Natural killer cell (primary cell): ENCODE results near the gene SEMA7A. TPM values are rescaled to one million over a fixed set of nuclear protein-coding genes. Genes with fewer than 3 reads are reported as not detected.
A peak's percentile ranks its signal among the peaks of the same experiment; 100 is the strongest.

ENCODE experiments used
- ATAC-seq, 3 donors: fragments of 150-1000 bp in 2 of 3; fragments of 200-7000 bp in 1 of 3; cut with Tn5 transposase; 1 replicate in 1 of 3; 2 replicates in 2 of 3; pipeline ENCODE4 v1.10.0; 2021; ENCODE audit warnings: mild to moderate bottlenecking in 2 of 3, moderate library complexity in 2 of 3
- DNase-seq, 2 donors: peaks; one replicate each; pipeline versions ENCODE4 v3.0.0 to v3.0.0-alpha.2; 2013 to 2021; ENCODE audit warnings: mixed read lengths in 1 of 2
- H3K27ac ChIP-seq: one replicate; pipeline ENCODE4 v1.5.1; 2013; ENCODE audit warnings: mild to moderate bottlenecking, low read length
- H3K27me3 ChIP-seq: one replicate; pipeline ENCODE4 v1.6.1; 2013; ENCODE audit warnings: low read length; ENCODE audit not compliant: control insufficient read depth, insufficient read depth
- H3K36me3 ChIP-seq: one replicate; pipeline ENCODE4 v1.6.1; 2013; ENCODE audit warnings: low read length; ENCODE audit not compliant: control insufficient read depth, insufficient read depth
- H3K4me1 ChIP-seq: one replicate; pipeline ENCODE4 v1.6.1; 2013; ENCODE audit warnings: low read length; ENCODE audit not compliant: control insufficient read depth, insufficient read depth
- H3K4me3 ChIP-seq: one replicate; pipeline ENCODE4 v1.5.1; 2013; ENCODE audit warnings: low read length
- H3K9me3 ChIP-seq: one replicate; pipeline ENCODE4 v1.6.1; 2013; ENCODE audit warnings: low read length; ENCODE audit not compliant: control insufficient read depth, insufficient read depth
- H3K27ac Mint-ChIP-seq, 2 donors: one replicate each; pipeline ENCODE4 v1.8.0; 2022; ENCODE audit warnings: mild to moderate bottlenecking in 2 of 2, mixed read lengths in 2 of 2, moderate library complexity in 1 of 2
- H3K27me3 Mint-ChIP-seq, 2 donors: one replicate each; pipeline ENCODE4 v1.8.0; 2022; ENCODE audit warnings: low read depth in 2 of 2, mixed read lengths in 2 of 2
- H3K36me3 Mint-ChIP-seq: one replicate; pipeline ENCODE4 v1.8.0; 2022; ENCODE audit warnings: mixed read lengths
- H3K4me1 Mint-ChIP-seq, 2 donors: one replicate each; pipeline ENCODE4 v1.8.0; 2022; ENCODE audit warnings: mixed read lengths in 2 of 2
- H3K4me3 Mint-ChIP-seq: one replicate; pipeline ENCODE4 v1.8.0; 2022; ENCODE audit warnings: mild to moderate bottlenecking, moderate library complexity, mixed read lengths
- H3K9me3 Mint-ChIP-seq, 2 donors: one replicate each; pipeline ENCODE4 v1.8.0; 2022; ENCODE audit warnings: mixed read lengths in 2 of 2
- CTCF ChIP-seq: fragments of 200-600 bp; IDR thresholded peaks from one replicate; pipeline ENCODE4 v1.8.0; 2022; ENCODE audit warnings: antibody characterized with exemption
- WGBS: methylation state at CpG from one replicate; pipeline ENCODE4 v1.1.7; 2013; ENCODE audit warnings: missing lambda C conversion rate; ENCODE audit not compliant: insufficient coverage; 5-methylcytosine and 5-hydroxymethylcytosine counted together
- intact Hi-C: fragments of 100-400 bp; cut with micrococcal nuclease; formaldehyde crosslinking; loops from one replicate; pipeline ENCODE4 v1.14.2; 2022
- total RNA-seq, 4 donors: library from RNA; stranded (reverse); fragments of 120-200 nt in 1 of 4; gene quantifications; one replicate each; pipeline versions ENCODE4 v1.2.3 to v1.2.4, GENCODE V29; 2013 to 2022

SEMA7A gene
- total RNA-seq, 3 donors from 2014 or later (not counting 1 experiment from before 2014, with no cell fraction given): 4.7 to 46.2 (median 9.0) TPM

DNA sequence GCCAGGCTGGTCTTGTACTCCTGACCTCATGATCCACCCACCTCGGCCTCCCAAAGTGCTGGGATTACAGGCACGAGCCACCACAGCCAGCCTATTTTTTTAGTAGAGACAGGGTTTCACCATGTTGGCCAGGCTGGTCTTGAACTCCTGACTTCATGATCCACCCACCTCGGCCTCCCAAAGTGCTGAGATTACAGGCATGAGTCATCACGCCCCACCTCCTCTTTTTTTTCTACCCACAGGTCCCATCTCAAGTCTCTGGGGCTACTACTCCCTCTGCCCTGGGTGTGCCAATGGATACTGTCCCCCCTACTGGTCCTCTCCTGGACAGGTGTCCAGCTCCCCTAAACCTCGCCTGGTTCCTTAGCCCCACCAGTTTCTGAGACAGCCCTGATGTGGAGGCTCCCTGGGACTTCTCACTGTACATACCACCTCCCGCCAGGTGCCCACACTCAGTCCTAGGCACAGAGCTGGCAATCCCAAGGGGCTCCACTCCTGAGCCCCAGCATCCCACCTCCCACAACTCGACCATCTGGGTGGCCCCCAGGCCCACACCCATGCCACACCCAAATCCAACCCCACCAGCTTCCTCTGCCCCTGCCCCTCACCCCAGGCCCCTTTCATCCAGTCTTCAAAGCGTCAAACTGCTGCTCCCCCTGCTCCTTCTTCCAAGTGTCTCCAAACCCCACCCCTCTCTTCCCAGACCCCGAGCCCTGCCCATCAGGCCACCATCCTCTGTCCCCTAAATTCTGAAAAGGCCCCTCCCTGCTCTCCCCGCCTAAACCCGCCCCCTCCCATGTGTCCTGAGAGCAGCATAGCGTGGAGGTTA is 53.2 kb downstream of the SEMA7A start:
- Mint-ChIP-seq H3K9me3 (no peaks in the 10 kb centered on the region), H3K4me3 (no peak overlapping the region), H3K27ac (no peak overlapping the region), H3K4me1 (peaks cover 11 to 16% of the 10 kb centered on the region in 2 donors), H3K36me3 (no peaks in the 10 kb centered on the region), H3K27me3 (no peaks in the 10 kb centered on the region)
- DNase-seq: no peak
- Histone ChIP-seq H3K27ac (no peak overlapping the region), H3K36me3 (no peaks in the 10 kb centered on the region), H3K9me3 (no peaks in the 10 kb centered on the region), H3K4me1 (peaks cover 35% of the 10 kb centered on the region), H3K4me3 (no peak overlapping the region), H3K27me3 (no peaks in the 10 kb centered on the region)
- intact Hi-C loops: no loop called here
- WGBS: 83% methylated on average over 12 of the region's 12 CpGs
- no peak for TF ChIP-seq CTCF
- ATAC-seq: no peak

- Mint-ChIP-seq H3K4me1 (peaks cover 12 to 17% of the 10 kb centered on the region in 2 donors), H3K27me3 (no peaks in the 10 kb centered on the region), H3K27ac (no peak overlapping the region), H3K36me3 (no peaks in the 10 kb centered on the region), H3K4me3 (no peak overlapping the region), H3K9me3 (no peaks in the 10 kb centered on the region)
- no peak for TF ChIP-seq CTCF
- H3K4me1 ChIP-seq: peaks cover 31% of the 10 kb centered on the region
- no peak overlapping the region for H3K4me3 ChIP-seq
- H3K9me3 ChIP-seq: no peaks in the 10 kb centered on the region
- H3K27me3 ChIP-seq: no peaks in the 10 kb centered on the region
- no peak for ATAC-seq
- DNase-seq: peak in 1 of 2 donors; percentile 65
- no peak overlapping the region for H3K27ac ChIP-seq
- intact Hi-C loops: no loop called here
- WGBS: 35% methylated on average over 9 of the region's 9 CpGs
- H3K36me3 ChIP-seq: no peaks in the 10 kb centered on the region
Observed at GRCh38 chr15:74378848-74379247, 54.9 kb downstream of the SEMA7A start.

DNA sequence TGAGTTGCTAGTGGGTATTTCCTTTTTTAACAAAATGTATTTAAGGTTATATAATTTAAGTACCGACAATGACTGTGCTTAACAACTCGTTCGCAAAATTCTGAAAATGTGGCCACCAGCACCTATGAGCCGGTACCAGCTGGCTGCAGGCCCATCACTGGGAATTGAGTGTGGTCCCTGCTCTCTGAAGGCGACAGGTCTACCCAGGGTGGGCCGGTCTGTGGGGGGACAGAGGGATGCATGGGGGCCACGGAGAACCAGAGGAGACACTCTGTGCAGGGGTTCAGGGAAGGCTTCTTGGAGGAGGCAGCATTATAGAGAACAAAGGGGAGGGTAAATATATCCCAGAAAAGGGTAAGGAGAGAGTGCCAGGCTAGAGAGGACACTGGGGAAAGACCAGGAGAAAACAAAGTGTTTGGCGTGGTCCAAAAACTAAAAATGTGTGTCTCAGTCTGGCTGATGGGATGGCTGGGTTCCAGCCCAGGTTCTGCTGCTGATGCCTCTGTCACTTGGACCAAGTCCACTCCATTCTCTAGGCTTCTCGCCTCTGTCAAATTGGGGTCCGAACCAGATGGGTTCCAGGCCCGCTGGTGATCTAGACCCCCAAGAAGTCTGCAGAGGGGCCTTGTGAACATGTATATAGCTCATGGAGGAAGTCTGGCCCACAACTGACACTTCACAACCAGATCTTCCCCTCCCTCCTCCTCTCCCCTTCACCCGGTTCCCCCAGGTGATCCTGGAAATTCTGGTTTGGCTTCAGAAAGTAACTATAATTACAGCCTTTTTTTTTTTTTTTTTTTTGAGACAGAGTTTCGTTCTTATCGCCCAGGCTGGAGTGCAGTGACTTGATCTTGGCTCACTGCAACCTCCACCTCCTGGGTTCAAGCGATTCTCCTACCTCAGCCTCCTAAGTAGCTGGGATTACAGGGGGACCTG is 55.7 kb downstream of the SEMA7A start:
- Mint-ChIP-seq H3K4me1 (peaks cover 12 to 22% of the 10 kb centered on the region in 2 donors), H3K27ac (no peak overlapping the region), H3K4me3 (no peak overlapping the region), H3K27me3 (no peaks in the 10 kb centered on the region), H3K9me3 (no peaks in the 10 kb centered on the region), H3K36me3 (no peaks in the 10 kb centered on the region)
- DNase-seq (no peak), ATAC-seq (no peak)
- Histone ChIP-seq H3K4me3 (no peak overlapping the region), H3K9me3 (no peaks in the 10 kb centered on the region), H3K4me1 (peaks cover 30% of the 10 kb centered on the region), H3K36me3 (no peaks in the 10 kb centered on the region), H3K27me3 (no peaks in the 10 kb centered on the region), H3K27ac (no peak overlapping the region)
- 89% methylated on average over 15 of the region's 15 CpGs for WGBS
- intact Hi-C loops: no loop called here
- no peak for TF ChIP-seq CTCF
